Erythroblast (primary cell): Measurements from ENCODE around the gene SQOR.
"Not testable (repeated sequence)": the region's sequence is repeated elsewhere in the genome, so short reads cannot be mapped to it uniquely, and the experiment has no call there.

Source experiments
- GATA1 ChIP-seq: IDR thresholded peaks from 2 replicates; pipeline ENCODE4 v1.6.1; 2011; ENCODE audit warnings: low read depth, mild to moderate bottlenecking, control low read depth, low read length, moderate library complexity
- POLR2A ChIP-seq: IDR thresholded peaks from 2 replicates; pipeline ENCODE4 v1.6.1; 2011; ENCODE audit warnings: mild to moderate bottlenecking, low read length

GRCh38 chr15:45650007-45650406, 15.2 kb downstream of the SQOR start:
- not testable (repeated sequence) for TF ChIP-seq POLR2A, GATA1
